Hepatocyte (in vitro differentiated cells): Measurements from ENCODE around the gene USP21. TPM values are rescaled to one million over a fixed set of nuclear protein-coding genes. Genes with fewer than 3 reads are reported as not detected.

ENCODE experiments used
- DNase-seq: peaks from one replicate; pipeline ENCODE4 v3.0.0-alpha.2; 2016; ENCODE audit warnings: low spot score
- H2AFZ ChIP-seq: fragments of 200-600 bp; sonication (generic); 2 replicates; pipeline ENCODE4 v1.6.0; 2016; ENCODE audit warnings: antibody characterized with exemption, mild to moderate bottlenecking
- H3K27ac ChIP-seq: fragments of 200-600 bp; sonication (generic); 2 replicates; pipeline ENCODE4 v1.5.1; 2016; ENCODE audit warnings: mild to moderate bottlenecking
- H3K27me3 ChIP-seq: fragments of 200-600 bp; sonication (generic); 2 replicates; pipeline ENCODE4 v1.6.1; 2016
- H3K36me3 ChIP-seq: fragments of 200-600 bp; sonication (generic); replicated peaks from 2 replicates; pipeline ENCODE4 v1.5.1; 2016; ENCODE audit warnings: low read depth; ENCODE audit not compliant: insufficient read depth
- H3K4me1 ChIP-seq: fragments of 200-600 bp; sonication (generic); 2 replicates; pipeline ENCODE4 v1.5.1; 2016; ENCODE audit warnings: mild to moderate bottlenecking, moderate library complexity; ENCODE audit not compliant: insufficient read depth
- H3K4me2 ChIP-seq: fragments of 200-600 bp; sonication (generic); 2 replicates; pipeline ENCODE4 v1.6.0; 2016
- H3K4me3 ChIP-seq: fragments of 200-600 bp; sonication (generic); 2 replicates; pipeline ENCODE4 v1.5.1; 2016; ENCODE audit warnings: mild to moderate bottlenecking
- H3K79me2 ChIP-seq: fragments of 200-600 bp; sonication (generic); 2 replicates; pipeline ENCODE4 v1.6.0; 2017; ENCODE audit warnings: mild to moderate bottlenecking
- H3K9me2 ChIP-seq: fragments of 200-600 bp; sonication (generic); replicated peaks from 2 replicates; pipeline ENCODE4 v1.6.0; 2017; ENCODE audit warnings: mild to moderate bottlenecking; ENCODE audit not compliant: insufficient read depth
- H3K9me3 ChIP-seq: fragments of 200-600 bp; sonication (generic); 2 replicates; pipeline ENCODE4 v1.5.1; 2016; ENCODE audit warnings: low read depth, mild to moderate bottlenecking
- H4K20me1 ChIP-seq: fragments of 200-600 bp; sonication (generic); 2 replicates; pipeline ENCODE4 v1.6.0; 2016; ENCODE audit warnings: mild to moderate bottlenecking; ENCODE audit not compliant: insufficient read depth, poor library complexity, severe bottlenecking
- CTCF ChIP-seq: fragments of 200-600 bp; sonication (generic); IDR thresholded peaks from 2 replicates; pipeline ENCODE4 v1.5.1; 2016; ENCODE audit warnings: antibody characterized with exemption, mild to moderate bottlenecking; ENCODE audit not compliant: poor library complexity
- EZH2 ChIP-seq: fragments of 200-600 bp; sonication (generic); IDR thresholded peaks from 2 replicates; pipeline ENCODE4 v1.6.1; 2016; ENCODE audit warnings: antibody characterized with exemption, mild to moderate bottlenecking, borderline replicate concordance
- EZH2phosphoT487 ChIP-seq: fragments of 200-600 bp; sonication (generic); IDR thresholded peaks from one replicate; pipeline ENCODE4 v1.6.1; 2018; ENCODE audit warnings: antibody characterized with exemption, mild to moderate bottlenecking, low read depth, moderate library complexity; ENCODE audit not compliant: unreplicated experiment, severe bottlenecking
- WGBS: methylation state at CpG from one replicate; pipeline ENCODE4 v1.1.6; 2016; ENCODE audit warnings: low lambda C conversion rate; ENCODE audit errors: missing lambda C conversion rate; 5-methylcytosine and 5-hydroxymethylcytosine counted together
- polyA plus RNA-seq: library from polyadenylated mRNA; unstranded; fragments of >200 nt; fragmentation: Nextera tagmentation; extraction: Ambion mirVana; gene quantifications from 2 replicates; pipeline ENCODE4 v1.2.1, GENCODE V29; 2016
- total RNA-seq: library from RNA; depleted of rRNA; stranded (reverse); fragments of >200 nt; gene quantifications from 2 replicates; pipeline ENCODE4 v1.2.3, GENCODE V29; 2014

The USP21 gene
- total and polyA plus RNA-seq, 2 experiments from 2014 or later: 7.7 to 24.4 TPM

- H2AFZ ChIP-seq: no peak overlapping the region
- TF ChIP-seq EZH2 (no peak), CTCF (no peak), EZH2phosphoT487 (no peak)
- H3K79me2 ChIP-seq: peaks cover 17% of the 10 kb centered on the region
- 79% methylated on average over 1 of the region's 1 CpG for WGBS
- H3K9me2 ChIP-seq: no peaks in the 10 kb centered on the region
- DNase-seq: no peak
- H3K4me1 ChIP-seq: peaks cover 8% of the 10 kb centered on the region
- no peaks in the 10 kb centered on the region for H4K20me1 ChIP-seq
- H3K4me3 ChIP-seq: no peak overlapping the region
- no peak overlapping the region for H3K27ac ChIP-seq
- no peaks in the 10 kb centered on the region for H3K27me3 ChIP-seq
- H3K9me3 ChIP-seq: no peaks in the 10 kb centered on the region
- H3K36me3 ChIP-seq: no peaks in the 10 kb centered on the region
- no peak overlapping the region for H3K4me2 ChIP-seq
Observed at GRCh38 chr1:161172349-161172748, 13.0 kb downstream of the USP21 start.

GRCh38 chr1:161172776-161173376 lies 13.6 kb downstream of the USP21 start:
- Histone ChIP-seq H4K20me1 (no peaks in the 10 kb centered on the region), H3K27ac (no peak overlapping the region), H3K27me3 (no peaks in the 10 kb centered on the region), H3K79me2 (peaks cover 17% of the 10 kb centered on the region), H2AFZ (no peak overlapping the region), H3K36me3 (no peaks in the 10 kb centered on the region), H3K9me3 (no peaks in the 10 kb centered on the region), H3K4me3 (no peak overlapping the region), H3K9me2 (no peaks in the 10 kb centered on the region), H3K4me2 (no peak overlapping the region), H3K4me1 (peaks cover 8% of the 10 kb centered on the region)
- TF ChIP-seq EZH2: no peak
- no peak for TF ChIP-seq EZH2phosphoT487
- TF ChIP-seq CTCF: no peak
- DNase-seq: no peak
- WGBS: 81% methylated on average over 3 of the region's 4 CpGs

GRCh38 chr1:161173711-161174110 lies 14.4 kb downstream of the USP21 start:
- Histone ChIP-seq H3K27ac (no peak overlapping the region), H3K27me3 (no peaks in the 10 kb centered on the region), H3K4me3 (no peak overlapping the region), H3K79me2 (peaks cover 17% of the 10 kb centered on the region), H3K4me1 (peaks cover 8% of the 10 kb centered on the region), H3K9me3 (no peaks in the 10 kb centered on the region), H3K36me3 (no peaks in the 10 kb centered on the region), H3K9me2 (no peaks in the 10 kb centered on the region), H2AFZ (no peak overlapping the region), H4K20me1 (no peaks in the 10 kb centered on the region), H3K4me2 (no peak overlapping the region)
- TF ChIP-seq EZH2 (no peak), CTCF (no peak), EZH2phosphoT487 (no peak)
- WGBS: 99% methylated on average over 11 of the region's 11 CpGs
- no peak for DNase-seq

GRCh38 chr1:161174911-161175310 lies 15.6 kb downstream of the USP21 start:
- WGBS: 98% methylated on average over 11 of the region's 11 CpGs
- H3K27me3 ChIP-seq: no peaks in the 10 kb centered on the region
- H3K4me1 ChIP-seq: peaks cover 8% of the 10 kb centered on the region
- H3K4me3 ChIP-seq: no peak overlapping the region
- H3K9me3 ChIP-seq: no peaks in the 10 kb centered on the region
- no peaks in the 10 kb centered on the region for H3K9me2 ChIP-seq
- no peak overlapping the region for H3K4me2 ChIP-seq
- DNase-seq: no peak
- H4K20me1 ChIP-seq: no peaks in the 10 kb centered on the region
- no peak overlapping the region for H2AFZ ChIP-seq
- peaks cover 17% of the 10 kb centered on the region for H3K79me2 ChIP-seq
- H3K27ac ChIP-seq: no peak overlapping the region
- TF ChIP-seq CTCF (no peak), EZH2phosphoT487 (no peak)
- no peaks in the 10 kb centered on the region for H3K36me3 ChIP-seq
